Testis (tissue), 3 donors: Measurements from ENCODE around the gene KIF9. TPM values are rescaled to one million over a fixed set of nuclear protein-coding genes. Genes with fewer than 3 reads are reported as not detected.
"Not testable (repeated sequence)": the region's sequence is repeated elsewhere in the genome, so short reads cannot be mapped to it uniquely, and the experiment has no call there.

Source experiments
- DNase-seq: peaks from one replicate; pipeline ENCODE4 v3.0.0-alpha.2; 2019
- H3K27ac ChIP-seq, 2 donors: fragments of 200-600 bp; sonication (generic); one replicate each; pipeline ENCODE4 v1.5.1; 2019
- H3K27me3 ChIP-seq: fragments of 200-600 bp; sonication (generic); one replicate; pipeline ENCODE4 v1.5.1; 2019
- H3K36me3 ChIP-seq: fragments of 200-600 bp; sonication (generic); one replicate; pipeline ENCODE4 v1.5.1; 2017; ENCODE audit warnings: low read depth; ENCODE audit errors: missing control alignments
- H3K4me1 ChIP-seq: fragments of 200-600 bp; sonication (generic); one replicate; pipeline ENCODE4 v1.5.1; 2019
- H3K4me3 ChIP-seq, 2 donors: fragments of 200-600 bp; sonication (generic); one replicate each; pipeline ENCODE4 v1.5.1; 2017 to 2019
- H3K9me3 ChIP-seq: fragments of 200-600 bp; sonication (generic); one replicate; pipeline ENCODE4 v1.5.1; 2017
- POLR2A ChIP-seq: fragments of 450-650 bp; IDR thresholded peaks from one replicate; pipeline ENCODE4 v1.6.1; 2017; ENCODE audit warnings: antibody characterized with exemption, mild to moderate bottlenecking, moderate library complexity
- WGBS, 2 donors: methylation state at CpG; one replicate each; pipeline ENCODE4 v1.1.5; 2018; 5-methylcytosine and 5-hydroxymethylcytosine counted together
- intact Hi-C: fragments of 100-400 bp; cut with DNase I; formaldehyde crosslinking; loops from one replicate; pipeline ENCODE4 v1.15.1; 2023; ENCODE audit warnings: low total_unique reads
- polyA plus RNA-seq: library from polyadenylated mRNA; stranded (reverse); fragments of 350-450 nt; fragmentation: Illumina TruSeq; extraction: RNeasy Lipid Tissue Mini Kit (QIAGEN cat#74804); gene quantifications from one replicate; pipeline ENCODE4 v1.2.3, GENCODE V29; 2014; ENCODE audit warnings: low read depth, low replicate concordance; ENCODE audit not compliant: insufficient read depth
- small RNA-seq, 2 donors: library from RNA; depleted of rRNA; stranded (forward); fragments of <200 nt; gene quantifications; one replicate each; pipeline ENCODE3, GENCODE V24; 2016
- total RNA-seq, 2 donors: library from RNA; depleted of rRNA; stranded (reverse); fragments of >200 nt; gene quantifications; one replicate each; pipeline ENCODE4 v1.2.3, GENCODE V29; 2016
- TF ChIP-seq, protein P1 (sequence below), 3 experiments: fragments of 450-650 bp in 2 of 3; fragments of 200-600 bp in 1 of 3; sonication (generic) in 1 of 3; IDR thresholded peaks; one replicate each; pipeline ENCODE4 v1.5.1; 2016 to 2019; ENCODE audit warnings: antibody characterized with exemption in 3 of 3, mild to moderate bottlenecking in 2 of 3, moderate library complexity in 1 of 3

KIF9 gene
- total and polyA plus RNA-seq, 3 donors from 2014 or later: 37.2 to 115 (median 53.0) TPM

DNA sequence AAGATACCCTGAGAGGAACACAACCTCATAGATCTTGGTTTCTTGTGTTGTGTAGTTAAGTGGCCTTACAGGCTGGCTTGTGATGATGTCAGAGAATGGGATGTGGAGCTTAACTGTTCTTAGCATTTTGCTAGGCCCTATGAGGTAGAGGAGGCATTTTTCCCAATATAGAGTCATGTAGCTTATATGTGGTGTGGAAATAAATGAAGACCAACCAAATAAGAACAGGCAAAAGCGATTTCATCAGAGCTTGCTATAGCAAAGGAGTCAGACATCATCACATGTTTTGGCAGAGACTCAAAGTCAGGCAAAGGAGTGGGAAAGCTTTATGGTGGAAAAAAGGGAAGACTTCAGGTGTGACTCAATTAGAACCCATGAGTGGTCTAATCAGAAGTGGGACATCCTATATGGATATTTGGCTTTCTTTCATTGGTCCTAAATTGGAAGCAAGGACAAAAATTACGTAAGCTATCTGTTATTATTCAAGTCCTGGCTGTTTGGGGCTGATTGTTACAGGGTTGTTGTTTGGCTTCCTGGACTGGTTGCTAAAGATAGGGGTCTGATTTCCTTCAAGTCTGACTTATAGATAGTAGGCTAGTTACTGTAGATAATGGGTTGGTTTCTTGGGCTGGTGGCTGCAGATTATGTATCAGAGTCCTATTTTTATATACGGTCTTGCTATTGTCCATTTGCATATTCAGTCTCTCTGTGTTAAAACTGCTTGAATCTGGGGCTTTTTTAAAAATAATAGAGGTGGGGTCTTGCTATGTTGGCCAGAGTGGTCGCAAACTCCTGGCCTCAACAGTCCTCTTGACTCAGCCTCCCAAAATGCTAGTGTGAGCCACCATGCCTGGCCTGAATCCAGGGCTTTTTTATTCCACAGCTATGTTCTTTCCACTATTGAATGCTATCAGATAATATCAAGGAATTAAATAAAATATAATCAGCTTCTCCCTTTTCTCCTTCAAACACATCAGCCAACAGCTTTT lies 88.4 kb downstream of the KIF9 start:
- Histone ChIP-seq H3K27ac (no peak overlapping the region), H3K27me3 (no peaks in the 10 kb centered on the region), H3K4me3 (no peak overlapping the region), H3K9me3 (no peaks in the 10 kb centered on the region), H3K36me3 (no peaks in the 10 kb centered on the region), H3K4me1 (no peaks in the 10 kb centered on the region)
- TF ChIP-seq, protein P1, sequence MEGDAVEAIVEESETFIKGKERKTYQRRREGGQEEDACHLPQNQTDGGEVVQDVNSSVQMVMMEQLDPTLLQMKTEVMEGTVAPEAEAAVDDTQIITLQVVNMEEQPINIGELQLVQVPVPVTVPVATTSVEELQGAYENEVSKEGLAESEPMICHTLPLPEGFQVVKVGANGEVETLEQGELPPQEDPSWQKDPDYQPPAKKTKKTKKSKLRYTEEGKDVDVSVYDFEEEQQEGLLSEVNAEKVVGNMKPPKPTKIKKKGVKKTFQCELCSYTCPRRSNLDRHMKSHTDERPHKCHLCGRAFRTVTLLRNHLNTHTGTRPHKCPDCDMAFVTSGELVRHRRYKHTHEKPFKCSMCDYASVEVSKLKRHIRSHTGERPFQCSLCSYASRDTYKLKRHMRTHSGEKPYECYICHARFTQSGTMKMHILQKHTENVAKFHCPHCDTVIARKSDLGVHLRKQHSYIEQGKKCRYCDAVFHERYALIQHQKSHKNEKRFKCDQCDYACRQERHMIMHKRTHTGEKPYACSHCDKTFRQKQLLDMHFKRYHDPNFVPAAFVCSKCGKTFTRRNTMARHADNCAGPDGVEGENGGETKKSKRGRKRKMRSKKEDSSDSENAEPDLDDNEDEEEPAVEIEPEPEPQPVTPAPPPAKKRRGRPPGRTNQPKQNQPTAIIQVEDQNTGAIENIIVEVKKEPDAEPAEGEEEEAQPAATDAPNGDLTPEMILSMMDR (IDR thresholded peaks at IDR 0.05): no peak
- TF ChIP-seq POLR2A: no peak
- intact Hi-C loops: no loop called here
- 90 to 93% methylated on average over 4 of the region's 4 CpGs for WGBS, 2 donors
- no peak for DNase-seq

DNA sequence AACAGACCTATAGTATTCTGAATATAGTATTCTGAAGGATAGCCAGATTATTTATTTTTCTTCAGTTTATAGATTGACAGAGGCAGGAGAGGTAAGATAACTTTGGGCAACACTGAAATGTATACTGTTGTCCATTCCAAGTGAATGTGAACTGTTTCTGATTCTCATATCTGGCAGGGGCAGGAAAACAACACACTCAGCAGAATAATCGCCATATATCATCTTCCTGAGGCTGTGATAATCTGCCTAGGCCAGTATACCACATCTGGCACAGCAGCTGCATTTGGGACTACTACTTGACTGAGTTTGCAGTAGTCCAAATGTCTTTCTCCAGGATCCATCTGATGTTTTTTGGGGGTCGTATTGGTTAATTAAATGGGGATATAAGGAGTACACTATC lies 96.3 kb downstream of the KIF9 start:
- WGBS, 2 donors: 85 to 95% methylated on average over 2 of the region's 2 CpGs
- no peak for DNase-seq

DNA sequence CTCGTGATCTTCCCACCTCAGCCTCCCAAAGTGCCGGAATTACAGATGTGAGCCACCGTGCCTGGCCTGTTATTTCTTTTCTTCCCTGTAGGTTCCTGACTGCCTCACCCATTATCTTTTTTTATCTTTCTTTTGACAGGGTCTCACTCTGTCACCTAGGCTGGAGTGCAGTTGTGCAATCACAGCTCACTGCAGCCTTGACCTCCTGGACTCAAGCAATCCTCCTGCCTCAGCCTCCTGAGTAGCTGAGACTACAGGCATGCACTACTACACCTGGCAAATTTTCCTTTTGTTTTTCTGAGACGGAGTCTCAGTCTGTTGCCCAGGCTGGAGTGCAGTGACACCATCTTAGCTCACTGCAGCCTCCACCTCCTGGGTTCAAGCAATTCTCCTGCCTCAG lies 100.9 kb downstream of the KIF9 start:
- H3K9me3 ChIP-seq, H3K27ac ChIP-seq, H3K4me1 ChIP-seq, DNase-seq, H3K4me3 ChIP-seq, H3K27me3 ChIP-seq, H3K36me3 ChIP-seq, intact Hi-C loops: not testable (repeated sequence)
- WGBS, 2 donors: 95 to 98% methylated on average over 4 of the region's 4 CpGs

More for the DNA sequence above, 96.3 kb downstream of the KIF9 start:
- no peak overlapping the region for H3K4me3 ChIP-seq
- H3K27ac ChIP-seq: no peak overlapping the region
- TF ChIP-seq, protein P1 (IDR thresholded peaks at IDR 0.05): no peak
- no peak for TF ChIP-seq POLR2A
- H3K36me3 ChIP-seq: no peaks in the 10 kb centered on the region
- H3K27me3 ChIP-seq: no peaks in the 10 kb centered on the region
- intact Hi-C loops: no loop called here
- no peaks in the 10 kb centered on the region for H3K9me3 ChIP-seq
- no peaks in the 10 kb centered on the region for H3K4me1 ChIP-seq

DNA sequence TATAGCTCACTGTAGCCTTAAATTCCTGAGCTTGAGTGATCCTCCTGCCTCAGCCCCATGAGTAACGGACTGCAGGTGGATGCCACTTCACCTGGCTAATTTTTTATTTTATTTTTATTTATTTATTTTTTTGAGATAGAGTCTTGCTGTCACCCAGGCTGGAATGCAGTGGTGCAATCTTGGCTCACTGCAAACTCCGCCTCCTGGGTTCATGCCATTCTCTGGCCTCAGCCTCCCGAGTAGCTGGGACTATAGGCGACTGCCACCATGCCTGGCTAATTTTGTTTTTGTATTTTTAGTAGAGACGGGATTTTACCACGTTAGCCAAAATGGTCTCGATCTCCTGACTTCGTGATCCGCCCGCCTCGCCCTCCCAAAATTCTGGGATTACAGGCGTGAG lies 102.6 kb downstream of the KIF9 start:
- H3K27me3 ChIP-seq, H3K27ac ChIP-seq, H3K36me3 ChIP-seq, intact Hi-C loops, DNase-seq, H3K4me3 ChIP-seq, H3K9me3 ChIP-seq, H3K4me1 ChIP-seq: not testable (repeated sequence)
- WGBS, 2 donors: 90 to 92% methylated on average over 12 of the region's 12 CpGs

Small RNA genes within 50 kb of the gene (small RNA-seq; reads per million reads assigned to genes)
- gene SNORD13P3: 0.09 to 8.3 reads per million in 2 donors

Other genes with a start within 250 kb of the KIF9 start
- gene SETD2, start 118.7 kb downstream of the KIF9 start, total RNA-seq: 10 to 100 TPM; 76.7 to 95.2 TPM
- gene SETD2, start 118.7 kb downstream of the KIF9 start, polyA plus RNA-seq: 37.1 TPM
- 10 to 100 TPM; 24.7 to 26.2 TPM for gene KLHL18, start 145 bp upstream of the KIF9 start, total RNA-seq
- 17.6 TPM for gene KLHL18, start 145 bp upstream of the KIF9 start, polyA plus RNA-seq
- 100 to 1,000 TPM in 1 of 2 donors, 10 to 100 TPM in 1; 89.3 to 141 TPM for gene PTPN23, start 98.2 kb upstream of the KIF9 start, total RNA-seq
- gene PTPN23, start 98.2 kb upstream of the KIF9 start, polyA plus RNA-seq: 30.5 TPM
- 100 to 1,000 TPM; 276 to 313 TPM for gene SCAP, start 193.1 kb upstream of the KIF9 start, total RNA-seq
- 120 TPM for gene SCAP, start 193.1 kb upstream of the KIF9 start, polyA plus RNA-seq
- 10 to 100 TPM; 39.7 to 44.1 TPM for gene ELP6, start 230.9 kb upstream of the KIF9 start, total RNA-seq
- 68.4 TPM for gene ELP6, start 230.9 kb upstream of the KIF9 start, polyA plus RNA-seq